ENCODE measurements around the gene AICDA.

GRCh38 chr12:8648576-8649205 is 36.0 kb upstream of the AICDA start:
- TF ChIP-seq CTCF (IDR thresholded peaks at IDR 0.05) (no peak), EZH2phosphoT487 (IDR thresholded peaks at IDR 0.05) (no peak), EZH2 (IDR thresholded peaks at IDR 0.05) (no peak)
